ENCODE measurements around the gene PEX1. TPM values are rescaled to one million over a fixed set of nuclear protein-coding genes. Genes with fewer than 3 reads are reported as not detected.

Gene PEX1
- total RNA-seq = 10 to 100 TPM; 19.4 to 20.6 TPM

DNA sequence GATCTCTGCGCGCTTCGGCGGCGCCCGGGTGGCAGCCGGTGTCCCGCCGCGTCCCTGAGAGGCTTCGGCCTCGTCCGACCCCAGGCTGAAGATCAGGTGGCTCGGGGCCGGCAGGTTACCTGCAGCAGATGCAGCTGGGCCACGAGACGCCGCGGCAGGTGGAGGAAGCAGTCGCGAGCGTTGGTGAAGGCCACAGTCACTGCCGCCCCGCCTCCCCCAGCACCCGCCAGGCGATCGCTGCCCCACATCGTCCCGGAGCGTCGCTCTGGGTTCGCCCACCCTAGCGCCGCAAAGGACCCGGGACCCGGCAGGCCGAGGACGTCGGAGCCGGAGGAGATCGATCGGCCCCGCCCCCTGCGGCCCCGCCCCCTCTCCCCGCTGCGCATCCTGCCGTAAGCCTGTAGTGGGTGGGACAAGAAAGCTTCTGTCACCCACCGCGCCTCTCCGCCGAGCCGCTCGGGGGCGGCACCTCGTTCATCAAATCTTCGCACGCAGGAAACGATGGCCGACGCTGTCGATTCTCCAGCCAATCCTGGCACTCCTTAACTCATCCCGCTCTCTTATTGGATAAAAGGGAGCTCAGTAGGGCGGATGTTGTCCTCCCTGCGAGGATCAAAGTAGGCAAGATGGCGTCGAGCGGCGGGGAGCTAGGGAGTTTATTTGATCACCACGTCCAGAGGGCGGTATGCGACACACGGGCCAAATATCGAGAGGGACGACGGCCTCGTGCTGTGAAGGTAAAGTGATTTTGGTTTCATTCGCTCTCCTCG is at the start of gene PEX1, which contains the start of gene RBM48:
Gene PEX1 (minus strand): TSS at position 333 of the 770 bp plus-strand sequence. CDS start 85 bp downstream, at position 248.
Gene RBM48 (plus strand): TSS at position 608 of the 770 bp plus-strand sequence. CDS start 19 bp downstream, at position 627.

DNA sequence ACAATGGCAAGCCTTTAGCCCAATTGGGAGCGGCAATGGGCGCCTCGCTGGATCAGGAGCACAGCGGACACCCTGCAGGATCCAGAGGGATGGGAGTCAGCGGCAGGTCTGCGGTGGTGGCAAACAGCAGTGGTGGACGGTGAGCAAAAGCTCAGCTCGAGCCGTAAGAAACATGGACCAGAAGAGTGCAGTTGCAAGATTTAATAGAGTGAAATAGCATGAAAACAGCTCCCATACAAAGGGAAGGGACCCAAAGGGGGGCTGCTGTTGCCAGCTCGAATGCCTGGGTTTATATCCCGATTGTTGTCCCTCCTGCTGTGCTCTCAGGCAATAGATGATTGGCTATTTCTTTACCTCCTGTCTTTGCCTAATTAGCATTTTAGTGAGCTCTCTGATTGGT is 50.6 kb downstream of the PEX1 start, which contains the start of gene ERVW-1:
Gene ERVW-1 (minus strand): TSS at position 266 of the 400 bp plus-strand sequence. CDS start 7,565 bp downstream, outside the sequence.

DNA sequence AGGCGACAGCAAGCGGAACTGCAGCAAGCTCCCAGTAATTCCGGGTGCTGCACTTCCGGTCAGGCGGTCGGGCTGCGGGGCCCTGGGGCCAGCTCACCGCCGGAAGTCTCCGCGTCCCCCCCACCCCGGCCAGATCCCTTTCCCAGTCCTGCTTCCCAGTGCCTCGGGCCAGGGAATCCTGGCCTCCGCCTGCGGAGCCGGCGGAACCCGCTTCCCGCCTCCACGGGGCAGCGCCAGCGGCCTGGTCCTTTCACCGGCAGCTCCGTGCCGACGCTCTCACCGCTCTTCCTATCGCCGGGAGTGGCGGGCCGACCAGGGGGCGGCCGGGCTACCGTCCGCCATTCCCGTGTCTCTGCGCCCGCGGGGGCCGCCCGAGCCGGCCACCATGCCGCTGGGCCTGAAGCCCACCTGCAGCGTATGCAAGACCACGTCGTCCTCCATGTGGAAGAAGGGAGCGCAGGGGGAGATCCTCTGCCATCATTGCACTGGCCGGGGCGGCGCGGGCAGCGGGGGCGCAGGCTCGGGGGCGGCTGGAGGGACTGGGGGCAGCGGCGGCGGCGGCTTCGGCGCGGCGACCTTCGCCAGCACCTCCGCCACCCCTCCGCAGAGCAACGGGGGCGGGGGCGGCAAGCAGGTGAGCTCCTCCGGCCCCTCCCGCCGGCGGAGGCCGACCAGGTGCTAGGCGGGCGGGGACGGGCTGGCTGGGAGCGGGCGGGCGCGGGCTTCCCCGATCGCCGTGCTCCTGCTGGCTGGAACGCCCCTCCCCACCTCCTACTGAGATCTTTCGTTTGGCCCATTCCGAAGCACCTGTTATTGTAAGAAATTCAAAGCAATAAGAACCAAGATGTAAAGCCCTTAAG is 80.7 kb downstream of the PEX1 start, which contains the start of gene GATAD1:
Gene GATAD1 (plus strand): TSS at position 138 of the 860 bp plus-strand sequence. CDS start 248 bp downstream, at position 386.

Other genes with a start within 250 kb of the PEX1 start
- 10 to 100 TPM; 14.4 to 14.5 TPM for gene GATAD1, start 81.0 kb downstream of the PEX1 start, total RNA-seq
- not detected for gene ERVW-1, start 50.6 kb downstream of the PEX1 start, total RNA-seq
- gene RBM48, start 275 bp upstream of the PEX1 start, total RNA-seq = 10 to 100 TPM; 16.3 to 16.8 TPM
- 10 to 100 TPM; 28.4 to 29.4 TPM for gene FAM133B, start 61.9 kb upstream of the PEX1 start, total RNA-seq

Measured in activated naive CD4-positive, alpha-beta T cell treated with anti-CD3 and anti-CD28 coated beads, Interleukin-2, amount 10 ng/mL, durations not matched to agents 5 hours and 36 hours (primary cell).